ENCODE measurements around the gene ATP5ME. TPM values are rescaled to one million over a fixed set of nuclear protein-coding genes. Genes with fewer than 3 reads are reported as not detected.

Gene ATP5ME
- total and polyA plus RNA-seq, 8 donors: 88.4 to 318 (median 115) TPM

DNA sequence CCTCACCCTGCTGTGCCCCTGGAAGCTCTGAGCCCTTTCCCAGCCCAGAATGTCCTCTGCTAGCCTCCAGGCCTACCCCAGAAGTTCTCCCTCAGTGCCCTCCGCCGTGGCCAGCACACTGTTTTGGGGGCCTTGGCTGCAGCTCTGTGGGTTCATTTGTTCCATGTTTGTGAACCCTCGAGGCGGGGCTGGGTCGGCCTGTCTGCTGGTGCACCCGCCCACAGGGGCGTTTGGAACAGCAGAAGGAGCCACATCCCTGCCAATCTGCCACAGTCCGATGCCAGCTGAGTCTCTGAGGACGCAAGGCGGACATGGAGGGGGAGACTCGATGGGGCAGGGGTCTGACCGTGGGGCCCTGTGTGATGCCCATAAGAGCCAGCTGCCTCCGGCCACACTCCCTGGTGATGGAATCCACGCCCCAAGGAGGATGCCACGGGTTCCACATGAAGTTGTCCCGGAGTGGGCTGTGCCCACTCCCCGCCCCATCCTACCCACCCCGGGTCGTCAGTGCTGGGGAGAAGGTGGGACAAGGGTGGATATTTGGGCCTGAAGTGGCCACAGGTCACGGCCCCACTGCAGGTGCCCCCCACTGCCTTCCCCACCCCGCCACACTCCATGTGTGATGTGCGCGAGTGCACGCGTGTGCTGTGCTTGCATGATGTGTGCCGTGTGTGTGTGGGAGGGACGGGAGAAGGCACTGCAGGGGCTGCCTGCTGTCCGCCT, 7.1 kb downstream of the ATP5ME start:
- FAIRE-seq: no peak
- Histone ChIP-seq H3K27ac (no peak overlapping the region), H3K27me3 (no peaks in the 10 kb centered on the region), H3K9me3 (no peaks in the 10 kb centered on the region), H3K4me1 (no peaks in the 10 kb centered on the region), H3K36me3 (peaks cover 0 to 5% (median 0%) of the 10 kb centered on the region in 3 donors), H3K4me3 (no peak overlapping the region)
- WGBS, 2 donors: 67 to 83% methylated on average over 26 to 28 of the region's 28 CpGs
- DNase-seq: peak in 2 of 6 donors; percentile 15 to 70
- TF ChIP-seq, protein P1, sequence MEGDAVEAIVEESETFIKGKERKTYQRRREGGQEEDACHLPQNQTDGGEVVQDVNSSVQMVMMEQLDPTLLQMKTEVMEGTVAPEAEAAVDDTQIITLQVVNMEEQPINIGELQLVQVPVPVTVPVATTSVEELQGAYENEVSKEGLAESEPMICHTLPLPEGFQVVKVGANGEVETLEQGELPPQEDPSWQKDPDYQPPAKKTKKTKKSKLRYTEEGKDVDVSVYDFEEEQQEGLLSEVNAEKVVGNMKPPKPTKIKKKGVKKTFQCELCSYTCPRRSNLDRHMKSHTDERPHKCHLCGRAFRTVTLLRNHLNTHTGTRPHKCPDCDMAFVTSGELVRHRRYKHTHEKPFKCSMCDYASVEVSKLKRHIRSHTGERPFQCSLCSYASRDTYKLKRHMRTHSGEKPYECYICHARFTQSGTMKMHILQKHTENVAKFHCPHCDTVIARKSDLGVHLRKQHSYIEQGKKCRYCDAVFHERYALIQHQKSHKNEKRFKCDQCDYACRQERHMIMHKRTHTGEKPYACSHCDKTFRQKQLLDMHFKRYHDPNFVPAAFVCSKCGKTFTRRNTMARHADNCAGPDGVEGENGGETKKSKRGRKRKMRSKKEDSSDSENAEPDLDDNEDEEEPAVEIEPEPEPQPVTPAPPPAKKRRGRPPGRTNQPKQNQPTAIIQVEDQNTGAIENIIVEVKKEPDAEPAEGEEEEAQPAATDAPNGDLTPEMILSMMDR (IDR thresholded peaks at IDR 0.05): no peak
- intact Hi-C loops (cut with DNase I): no loop called here
- no peak for ATAC-seq

DNA sequence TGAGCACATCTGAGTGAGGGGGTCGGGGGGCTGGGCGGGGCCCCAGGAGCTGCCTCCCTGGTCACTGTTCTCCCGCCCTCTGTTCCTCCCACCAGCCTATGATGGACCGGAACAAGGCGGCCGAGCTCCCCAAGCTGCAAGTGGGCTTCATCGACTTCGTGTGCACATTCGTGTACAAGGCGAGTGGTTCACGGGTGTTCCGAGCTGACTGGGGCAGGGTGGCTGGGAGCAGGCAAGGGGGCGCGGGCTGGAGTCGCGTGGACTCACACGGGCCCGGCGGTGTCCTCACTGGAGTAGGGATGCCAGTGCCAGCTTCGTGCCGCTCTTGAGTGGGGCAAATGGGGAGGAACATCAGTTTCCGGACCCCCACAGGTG, 7.7 kb downstream of the ATP5ME start:
- intact Hi-C loops (cut with DNase I): no loop called here
- Histone ChIP-seq H3K27ac (no peak overlapping the region), H3K27me3 (no peaks in the 10 kb centered on the region), H3K9me3 (no peaks in the 10 kb centered on the region), H3K4me1 (no peaks in the 10 kb centered on the region), H3K4me3 (no peak overlapping the region), H3K36me3 (no peaks in the 10 kb centered on the region)
- peak in 1 of 6 donors; percentile 19 for DNase-seq
- no peak for FAIRE-seq
- ATAC-seq: no peak
- WGBS, 2 donors: 72 to 77% methylated on average over 20 to 22 of the region's 22 CpGs
- TF ChIP-seq, protein P1 (IDR thresholded peaks at IDR 0.05): no peak

DNA sequence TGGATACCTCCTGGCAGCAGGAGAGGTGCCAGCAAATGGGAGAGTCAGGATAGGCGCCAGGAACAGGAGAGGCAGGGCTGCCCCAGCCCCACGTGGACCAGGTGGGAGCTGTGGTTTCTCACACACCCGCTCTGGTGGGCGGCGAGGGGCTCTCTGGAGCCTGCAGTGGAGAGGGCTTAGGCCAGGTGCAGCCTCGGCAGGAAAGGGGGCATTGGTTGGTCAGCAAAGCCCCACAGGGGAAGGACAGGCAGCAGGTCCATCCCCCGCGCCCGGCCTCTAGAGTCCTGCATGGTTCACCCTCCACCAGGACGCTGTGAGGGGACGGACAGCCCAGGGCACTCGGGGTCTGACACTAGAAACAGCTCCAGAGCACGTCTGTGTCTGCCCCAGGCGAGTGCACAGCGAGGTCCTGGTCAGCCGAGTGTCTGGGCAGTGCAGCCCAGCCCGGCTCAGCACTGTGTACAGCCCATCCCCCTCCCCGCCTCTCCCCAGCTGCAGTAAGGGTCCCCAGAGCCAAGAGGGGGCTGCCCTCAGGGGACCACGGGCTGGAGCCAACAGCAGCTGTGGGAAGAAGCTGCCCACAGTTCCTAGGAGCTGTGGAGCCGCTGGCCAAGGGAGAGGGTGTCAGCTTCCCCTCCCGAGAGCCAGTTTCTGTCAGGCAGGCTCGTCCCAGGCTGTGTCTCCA, 8.2 kb downstream of the ATP5ME start:
- H3K4me3 ChIP-seq: no peak overlapping the region
- intact Hi-C loops (cut with DNase I): no loop called here

DNA sequence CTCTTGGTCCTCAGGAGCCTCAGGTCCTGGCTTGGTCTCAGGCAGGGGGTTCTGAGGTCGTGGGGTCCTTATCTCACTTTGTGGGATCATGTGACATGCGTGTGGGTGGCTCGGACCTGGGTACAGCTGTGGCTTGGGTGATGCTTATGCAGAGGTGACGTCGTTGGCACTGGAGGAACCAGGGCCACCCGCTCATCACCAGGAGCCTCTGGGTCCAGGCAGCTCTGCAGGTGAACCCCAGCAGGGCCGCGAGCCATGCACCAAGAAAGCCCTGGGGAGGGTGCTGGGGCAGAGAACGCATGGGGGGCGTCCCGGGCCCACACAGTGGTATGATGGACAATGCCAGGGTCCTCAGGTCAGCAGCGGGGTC, 8.7 kb downstream of the ATP5ME start:
- no peaks in the 10 kb centered on the region for H3K36me3 ChIP-seq
- intact Hi-C loops (cut with DNase I): no loop called here
- FAIRE-seq: no peak
- no peak overlapping the region for H3K4me3 ChIP-seq
- peak in 2 of 6 donors; percentile 42 to 57 for DNase-seq
- no peaks in the 10 kb centered on the region for H3K4me1 ChIP-seq
- no peaks in the 10 kb centered on the region for H3K27me3 ChIP-seq
- 70 to 88% methylated on average over 12 of the region's 12 CpGs for WGBS, 2 donors
- no peak overlapping the region for H3K27ac ChIP-seq
- no peak for ATAC-seq
- TF ChIP-seq, protein P1 (IDR thresholded peaks at IDR 0.05): no peak
- H3K9me3 ChIP-seq: no peaks in the 10 kb centered on the region

More for the DNA sequence above, 8.2 kb downstream of the ATP5ME start:
- ATAC-seq (no peak), DNase-seq (peak in 2 of 6 donors; percentile 22 to 69), FAIRE-seq (no peak)
- H3K36me3 ChIP-seq: no peaks in the 10 kb centered on the region
- no peaks in the 10 kb centered on the region for H3K9me3 ChIP-seq
- H3K27me3 ChIP-seq: no peaks in the 10 kb centered on the region
- no peaks in the 10 kb centered on the region for H3K4me1 ChIP-seq
- no peak overlapping the region for H3K27ac ChIP-seq
- TF ChIP-seq, protein P1 (IDR thresholded peaks at IDR 0.05): no peak
- WGBS, 2 donors: 57 to 70% methylated on average over 21 to 22 of the region's 22 CpGs
